ENCODE measurements around the gene HRH4. TPM values are rescaled to one million over a fixed set of nuclear protein-coding genes. Genes with fewer than 3 reads are reported as not detected.

Gene HRH4
- total and polyA plus RNA-seq, 10 donors = 0.02 to 1.8 (median 0.76) TPM; not detected in 2

- no peak overlapping the region for H3K4me3 ChIP-seq
- H3K36me3 ChIP-seq = no peaks in the 10 kb centered on the region
- no peaks in the 10 kb centered on the region for H3K4me1 ChIP-seq
- H3K27ac ChIP-seq = no peak overlapping the region
- H3K27me3 ChIP-seq (replicated peaks in 1 of 7) = no peaks in the 10 kb centered on the region
- no peak for DNase-seq
- intact Hi-C loops (cut with DNase I; ENCODE audit: low total_unique reads) = no loop called here
- TF ChIP-seq CTCF (IDR thresholded peaks at IDR 0.05 in 8 of 11, conservative IDR thresholded peaks at IDR 0.05 in 3 of 11) = no peak
- no peak for TF ChIP-seq POLR2AphosphoS5 (IDR thresholded peaks at IDR 0.05)
- 89 to 98% (median 91%) methylated on average over 5 of the region's 5 CpGs for WGBS, 5 donors
- no peaks in the 10 kb centered on the region for H3K9me3 ChIP-seq
Observed at GRCh38 chr18:24472591-24472990, 12.2 kb downstream of the HRH4 start.

- TF ChIP-seq POLR2AphosphoS5 (IDR thresholded peaks at IDR 0.05) = no peak
- no peak for TF ChIP-seq POLR2A (IDR thresholded peaks at IDR 0.05)
- TF ChIP-seq CTCF (IDR thresholded peaks at IDR 0.05 in 8 of 11, conservative IDR thresholded peaks at IDR 0.05 in 3 of 11) = no peak
- H3K27me3 ChIP-seq (replicated peaks in 1 of 7) = no peaks in the 10 kb centered on the region
- H3K4me3 ChIP-seq = no peak overlapping the region
- intact Hi-C loops (cut with DNase I; ENCODE audit: low total_unique reads) = no loop called here
- no peak for DNase-seq
- no peaks in the 10 kb centered on the region for H3K9me3 ChIP-seq
- no peaks in the 10 kb centered on the region for H3K36me3 ChIP-seq
- WGBS, 5 donors = 56 to 74% (median 70%) methylated on average over 2 of the region's 2 CpGs
- no peak overlapping the region for H3K27ac ChIP-seq
- no peaks in the 10 kb centered on the region for H3K4me1 ChIP-seq
Observed at GRCh38 chr18:24474406-24474805, 14.0 kb downstream of the HRH4 start.

- H3K4me1 ChIP-seq = no peaks in the 10 kb centered on the region
- H3K4me3 ChIP-seq = no peak overlapping the region
- H3K27me3 ChIP-seq (replicated peaks in 1 of 7) = no peaks in the 10 kb centered on the region
- H3K36me3 ChIP-seq = no peaks in the 10 kb centered on the region
- no peak for DNase-seq
- 55 to 81% (median 70%) methylated on average over 6 of the region's 6 CpGs for WGBS, 5 donors
- peaks cover 0 to 4% (median 0%) of the 10 kb centered on the region in 8 donors for H3K9me3 ChIP-seq
- H3K27ac ChIP-seq = no peak overlapping the region
- intact Hi-C loops (cut with DNase I; ENCODE audit: low total_unique reads) = no loop called here
- no peak for TF ChIP-seq POLR2AphosphoS5 (IDR thresholded peaks at IDR 0.05)
- TF ChIP-seq CTCF (IDR thresholded peaks at IDR 0.05 in 8 of 11, conservative IDR thresholded peaks at IDR 0.05 in 3 of 11) = no peak
- TF ChIP-seq POLR2A (IDR thresholded peaks at IDR 0.05) = no peak
Observed at GRCh38 chr18:24475926-24476589, 15.6 kb downstream of the HRH4 start.

GRCh38 chr18:24479371-24479770 is 18.9 kb downstream of the HRH4 start:
- Histone ChIP-seq H3K36me3 (no peaks in the 10 kb centered on the region), H3K4me3 (no peak overlapping the region), H3K27me3 (replicated peaks in 1 of 7) (no peaks in the 10 kb centered on the region), H3K27ac (no peak overlapping the region), H3K9me3 (peaks cover 0 to 4% (median 0%) of the 10 kb centered on the region in 8 donors), H3K4me1 (no peaks in the 10 kb centered on the region)
- WGBS, 5 donors = 76 to 88% (median 85%) methylated on average over 7 of the region's 7 CpGs
- DNase-seq = no peak
- intact Hi-C loops (cut with DNase I; ENCODE audit: low total_unique reads) = no loop called here
- TF ChIP-seq CTCF (IDR thresholded peaks at IDR 0.05 in 8 of 11, conservative IDR thresholded peaks at IDR 0.05 in 3 of 11) = no peak
- TF ChIP-seq POLR2AphosphoS5 (IDR thresholded peaks at IDR 0.05) = no peak
